Ishikawa (cell line): Measurements from ENCODE around the gene GSK3A.

Experiments
- CREB1 ChIP-seq: IDR thresholded peaks from 2 replicates; pipeline ENCODE4 v1.6.1; 2012; ENCODE audit warnings: low read depth
- EGR1 ChIP-seq: IDR thresholded peaks from 2 replicates; pipeline ENCODE4 v1.6.1; 2012
- EP300 ChIP-seq: IDR thresholded peaks from 2 replicates; pipeline ENCODE4 v1.6.1; 2012; ENCODE audit warnings: borderline replicate concordance
- MAX ChIP-seq: IDR thresholded peaks from 2 replicates; pipeline ENCODE4 v1.6.1; 2012
- NFIC ChIP-seq: IDR thresholded peaks from 2 replicates; pipeline ENCODE4 v1.6.1; 2012
- RAD21 ChIP-seq: IDR thresholded peaks from 2 replicates; pipeline ENCODE4 v1.6.1; 2012; ENCODE audit warnings: low read depth
- TAF1 ChIP-seq: IDR thresholded peaks from 2 replicates; pipeline ENCODE4 v1.6.1; 2012; ENCODE audit warnings: low read depth, mild to moderate bottlenecking
- TEAD4 ChIP-seq: IDR thresholded peaks from 2 replicates; pipeline ENCODE4 v1.6.1; 2012
- TF ChIP-seq, protein P1 (sequence below): IDR thresholded peaks from 2 replicates; pipeline ENCODE4 v1.6.1; 2012; ENCODE audit warnings: low read depth, mild to moderate bottlenecking

DNA sequence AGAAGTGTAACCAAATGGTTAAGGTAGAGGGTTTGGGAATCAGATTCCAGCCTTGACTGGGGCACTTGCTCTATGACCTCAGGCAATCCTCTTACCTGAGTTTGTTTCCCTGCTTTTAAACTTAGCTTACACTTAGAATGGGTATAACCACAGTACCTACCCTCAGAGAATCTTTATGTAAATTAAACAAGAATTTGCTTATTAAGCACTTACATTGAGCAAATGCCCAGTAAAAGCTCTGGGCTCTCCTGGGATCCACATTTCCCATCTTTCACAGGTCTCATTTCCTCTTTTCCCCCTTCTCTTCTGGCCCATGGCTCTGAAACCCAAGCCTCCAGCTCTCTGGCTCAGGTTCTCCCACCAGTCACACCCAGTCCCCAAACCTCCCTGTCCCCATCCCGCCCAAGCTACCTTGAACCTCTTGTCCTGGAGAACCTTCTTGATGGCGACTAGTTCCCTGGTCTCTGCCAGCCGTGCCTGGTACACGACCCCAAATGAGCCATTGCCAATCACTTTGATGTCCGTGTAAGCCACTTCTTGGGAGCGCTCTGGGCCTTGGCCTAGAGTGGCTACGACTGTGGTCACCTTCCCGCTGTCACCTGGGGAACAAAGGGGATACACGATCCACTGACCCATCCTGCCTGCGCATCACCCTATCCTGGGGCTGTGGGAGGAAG, 2.7 kb downstream of the GSK3A start:
- TF ChIP-seq EP300 (no peak), MAX (no peak), CREB1 (no peak), RAD21 (no peak), NFIC (no peak), TAF1 (no peak), EGR1 (no peak), TEAD4 (no peak)
- TF ChIP-seq, protein P1, sequence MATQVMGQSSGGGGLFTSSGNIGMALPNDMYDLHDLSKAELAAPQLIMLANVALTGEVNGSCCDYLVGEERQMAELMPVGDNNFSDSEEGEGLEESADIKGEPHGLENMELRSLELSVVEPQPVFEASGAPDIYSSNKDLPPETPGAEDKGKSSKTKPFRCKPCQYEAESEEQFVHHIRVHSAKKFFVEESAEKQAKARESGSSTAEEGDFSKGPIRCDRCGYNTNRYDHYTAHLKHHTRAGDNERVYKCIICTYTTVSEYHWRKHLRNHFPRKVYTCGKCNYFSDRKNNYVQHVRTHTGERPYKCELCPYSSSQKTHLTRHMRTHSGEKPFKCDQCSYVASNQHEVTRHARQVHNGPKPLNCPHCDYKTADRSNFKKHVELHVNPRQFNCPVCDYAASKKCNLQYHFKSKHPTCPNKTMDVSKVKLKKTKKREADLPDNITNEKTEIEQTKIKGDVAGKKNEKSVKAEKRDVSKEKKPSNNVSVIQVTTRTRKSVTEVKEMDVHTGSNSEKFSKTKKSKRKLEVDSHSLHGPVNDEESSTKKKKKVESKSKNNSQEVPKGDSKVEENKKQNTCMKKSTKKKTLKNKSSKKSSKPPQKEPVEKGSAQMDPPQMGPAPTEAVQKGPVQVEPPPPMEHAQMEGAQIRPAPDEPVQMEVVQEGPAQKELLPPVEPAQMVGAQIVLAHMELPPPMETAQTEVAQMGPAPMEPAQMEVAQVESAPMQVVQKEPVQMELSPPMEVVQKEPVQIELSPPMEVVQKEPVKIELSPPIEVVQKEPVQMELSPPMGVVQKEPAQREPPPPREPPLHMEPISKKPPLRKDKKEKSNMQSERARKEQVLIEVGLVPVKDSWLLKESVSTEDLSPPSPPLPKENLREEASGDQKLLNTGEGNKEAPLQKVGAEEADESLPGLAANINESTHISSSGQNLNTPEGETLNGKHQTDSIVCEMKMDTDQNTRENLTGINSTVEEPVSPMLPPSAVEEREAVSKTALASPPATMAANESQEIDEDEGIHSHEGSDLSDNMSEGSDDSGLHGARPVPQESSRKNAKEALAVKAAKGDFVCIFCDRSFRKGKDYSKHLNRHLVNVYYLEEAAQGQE: no peak
